Left ventricle myocardium inferior (tissue), 1 donor: ENCODE results near the gene MSI2. TPM values are rescaled to one million over a fixed set of nuclear protein-coding genes. Genes with fewer than 3 reads are reported as not detected.

Experiments used
- DNase-seq: peaks from one replicate; pipeline ENCODE4 v3.0.0-alpha.2; 2020
- H3K27ac ChIP-seq: fragments of 200-600 bp; replicated peaks from 2 replicates; pipeline ENCODE4 v1.8.0; 2021
- H3K27me3 ChIP-seq: fragments of 200-600 bp; 2 replicates; pipeline ENCODE4 v1.8.0; 2021; ENCODE audit warnings: low read depth
- H3K36me3 ChIP-seq: fragments of 200-600 bp; 2 replicates; pipeline ENCODE4 v1.8.0; 2021
- H3K4me1 ChIP-seq: fragments of 200-600 bp; 2 replicates; pipeline ENCODE4 v1.8.0; 2021
- H3K4me3 ChIP-seq: fragments of 200-600 bp; 2 replicates; pipeline ENCODE4 v1.8.0; 2021; ENCODE audit warnings: mild to moderate bottlenecking, moderate library complexity
- H3K9me3 ChIP-seq: fragments of 200-600 bp; replicated peaks from 2 replicates; pipeline ENCODE4 v1.8.0; 2021
- intact Hi-C: fragments of 100-400 bp; cut with micrococcal nuclease; formaldehyde crosslinking; loops from one replicate; pipeline ENCODE4 v1.11.0; 2022
- total RNA-seq: library from RNA; stranded (reverse); fragmentation: NEBNext Ultra II Directional; extraction: Animal tissue kit (Norgen Biotek cat#: 25700); gene quantifications from one replicate; pipeline ENCODE4 v1.2.1, GENCODE V29; 2021
- TF ChIP-seq, protein P1 (sequence below): fragments of 200-600 bp; IDR thresholded peaks from 2 replicates; pipeline ENCODE4 v1.8.0; 2021; ENCODE audit warnings: antibody characterized with exemption, mild to moderate bottlenecking, borderline replicate concordance
- donor health status: DM: no; HTN: yes; CAD: no; lungs with severe emphysema.

Gene MSI2
- total RNA-seq, 1 donor from 2014 or later: 118 TPM

- TF ChIP-seq, protein P1, sequence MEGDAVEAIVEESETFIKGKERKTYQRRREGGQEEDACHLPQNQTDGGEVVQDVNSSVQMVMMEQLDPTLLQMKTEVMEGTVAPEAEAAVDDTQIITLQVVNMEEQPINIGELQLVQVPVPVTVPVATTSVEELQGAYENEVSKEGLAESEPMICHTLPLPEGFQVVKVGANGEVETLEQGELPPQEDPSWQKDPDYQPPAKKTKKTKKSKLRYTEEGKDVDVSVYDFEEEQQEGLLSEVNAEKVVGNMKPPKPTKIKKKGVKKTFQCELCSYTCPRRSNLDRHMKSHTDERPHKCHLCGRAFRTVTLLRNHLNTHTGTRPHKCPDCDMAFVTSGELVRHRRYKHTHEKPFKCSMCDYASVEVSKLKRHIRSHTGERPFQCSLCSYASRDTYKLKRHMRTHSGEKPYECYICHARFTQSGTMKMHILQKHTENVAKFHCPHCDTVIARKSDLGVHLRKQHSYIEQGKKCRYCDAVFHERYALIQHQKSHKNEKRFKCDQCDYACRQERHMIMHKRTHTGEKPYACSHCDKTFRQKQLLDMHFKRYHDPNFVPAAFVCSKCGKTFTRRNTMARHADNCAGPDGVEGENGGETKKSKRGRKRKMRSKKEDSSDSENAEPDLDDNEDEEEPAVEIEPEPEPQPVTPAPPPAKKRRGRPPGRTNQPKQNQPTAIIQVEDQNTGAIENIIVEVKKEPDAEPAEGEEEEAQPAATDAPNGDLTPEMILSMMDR: no peak
- Histone ChIP-seq H3K9me3 (peaks cover 21% of the 10 kb centered on the region), H3K27me3 (no peaks in the 10 kb centered on the region), H3K36me3 (no peaks in the 10 kb centered on the region), H3K27ac (no peak overlapping the region), H3K4me1 (no peaks in the 10 kb centered on the region), H3K4me3 (no peak overlapping the region)
- DNase-seq: no peak
- intact Hi-C loops: no loop called here
These were observed 29.5 kb upstream of the MSI2 start for GRCh38 chr17:57226793-57227192.

DNA sequence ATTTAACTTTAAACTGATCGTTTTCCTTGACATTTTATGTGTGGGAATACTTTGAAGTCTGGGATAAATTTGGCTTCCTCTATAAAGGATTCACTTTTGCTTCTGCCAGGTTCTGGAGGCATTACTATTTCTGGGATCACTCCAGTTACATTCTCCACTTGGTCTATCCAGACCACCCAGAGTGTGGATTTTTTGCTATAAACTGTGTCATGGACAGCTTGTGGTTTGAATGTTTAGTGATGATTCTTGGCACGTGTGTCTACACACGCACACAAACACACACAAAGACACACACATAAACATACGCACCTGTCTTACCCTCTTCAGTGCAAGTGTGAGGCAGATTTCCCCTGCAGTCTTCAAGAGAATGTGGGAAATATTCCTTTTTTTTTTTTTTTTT is 27.4 kb upstream of the MSI2 start:
- Histone ChIP-seq H3K4me1 (no peaks in the 10 kb centered on the region), H3K4me3 (no peak overlapping the region), H3K27me3 (no peaks in the 10 kb centered on the region), H3K27ac (no peak overlapping the region), H3K9me3 (peaks cover 1% of the 10 kb centered on the region), H3K36me3 (no peaks in the 10 kb centered on the region)
- TF ChIP-seq, protein P1: no peak
- intact Hi-C loops: no loop called here
- no peak for DNase-seq

- no peak for DNase-seq
- H3K36me3 ChIP-seq: no peaks in the 10 kb centered on the region
- H3K9me3 ChIP-seq: no peaks in the 10 kb centered on the region
- intact Hi-C loops: no loop called here
- H3K27ac ChIP-seq: no peak overlapping the region
- no peak overlapping the region for H3K4me3 ChIP-seq
- H3K4me1 ChIP-seq: no peaks in the 10 kb centered on the region
- no peaks in the 10 kb centered on the region for H3K27me3 ChIP-seq
- TF ChIP-seq, protein P1: no peak
These were observed 22.1 kb upstream of the MSI2 start for GRCh38 chr17:57234061-57234738.

- intact Hi-C loops: no loop called here
These were observed 21.6 kb upstream of the MSI2 start for GRCh38 chr17:57234739-57235092.

GRCh38 chr17:57235124-57235523 is 21.2 kb upstream of the MSI2 start:
- Histone ChIP-seq H3K27ac (no peak overlapping the region), H3K9me3 (no peaks in the 10 kb centered on the region), H3K27me3 (no peaks in the 10 kb centered on the region), H3K4me3 (no peak overlapping the region), H3K36me3 (no peaks in the 10 kb centered on the region), H3K4me1 (no peaks in the 10 kb centered on the region)
- TF ChIP-seq, protein P1: no peak
- intact Hi-C loops: no loop called here
- DNase-seq: no peak

More at GRCh38 chr17:57234739-57235092, 21.6 kb upstream of the MSI2 start:
- Histone ChIP-seq H3K4me3 (no peak overlapping the region), H3K4me1 (no peaks in the 10 kb centered on the region), H3K27ac (no peak overlapping the region), H3K9me3 (no peaks in the 10 kb centered on the region), H3K36me3 (no peaks in the 10 kb centered on the region), H3K27me3 (no peaks in the 10 kb centered on the region)
- DNase-seq: no peak
- TF ChIP-seq, protein P1: no peak
